ENCODE data around the gene KPNA5.

- TF ChIP-seq CTCF (IDR thresholded peaks at IDR 0.05; ENCODE audit: low read depth, low read length) (no peak), MAX (IDR thresholded peaks at IDR 0.05; ENCODE audit: low read depth, low read length) (no peak)
Measured at GRCh38 chr6:116761779-116762178, 80.8 kb downstream of the KPNA5 start.

Measured in NB4 (cell line).